ENCODE results near the gene PSAPL1.

- no peak for TF ChIP-seq CTCF (IDR thresholded peaks at IDR 0.05)
- TF ChIP-seq, protein P1, sequence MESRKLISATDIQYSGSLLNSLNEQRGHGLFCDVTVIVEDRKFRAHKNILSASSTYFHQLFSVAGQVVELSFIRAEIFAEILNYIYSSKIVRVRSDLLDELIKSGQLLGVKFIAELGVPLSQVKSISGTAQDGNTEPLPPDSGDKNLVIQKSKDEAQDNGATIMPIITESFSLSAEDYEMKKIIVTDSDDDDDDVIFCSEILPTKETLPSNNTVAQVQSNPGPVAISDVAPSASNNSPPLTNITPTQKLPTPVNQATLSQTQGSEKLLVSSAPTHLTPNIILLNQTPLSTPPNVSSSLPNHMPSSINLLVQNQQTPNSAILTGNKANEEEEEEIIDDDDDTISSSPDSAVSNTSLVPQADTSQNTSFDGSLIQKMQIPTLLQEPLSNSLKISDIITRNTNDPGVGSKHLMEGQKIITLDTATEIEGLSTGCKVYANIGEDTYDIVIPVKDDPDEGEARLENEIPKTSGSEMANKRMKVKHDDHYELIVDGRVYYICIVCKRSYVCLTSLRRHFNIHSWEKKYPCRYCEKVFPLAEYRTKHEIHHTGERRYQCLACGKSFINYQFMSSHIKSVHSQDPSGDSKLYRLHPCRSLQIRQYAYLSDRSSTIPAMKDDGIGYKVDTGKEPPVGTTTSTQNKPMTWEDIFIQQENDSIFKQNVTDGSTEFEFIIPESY (IDR thresholded peaks at IDR 0.05; ENCODE audit: borderline replicate concordance, low read depth), result no peak
- no peak for TF ChIP-seq GABPA (IDR thresholded peaks at IDR 0.05; ENCODE audit: low read depth)
- no peak for TF ChIP-seq POLR2AphosphoS5 (IDR thresholded peaks at IDR 0.05; ENCODE audit: low read depth, low read length)
- no peak for TF ChIP-seq EZH2phosphoT487 (IDR thresholded peaks at IDR 0.05; ENCODE audit: borderline replicate concordance, low read depth)
Observed at GRCh38 chr4:7447236-7447635, 12.5 kb upstream of the PSAPL1 start.
